ENCODE data around the gene CNOT6L. TPM values are rescaled to one million over a fixed set of nuclear protein-coding genes. Genes with fewer than 3 reads are reported as not detected.

CNOT6L gene
- total and polyA plus RNA-seq, 2 of the 13 experiments (the other 11 are each of a cell fraction or from before 2014, with no cell fraction given): 7.9 to 13.5 TPM

DNA sequence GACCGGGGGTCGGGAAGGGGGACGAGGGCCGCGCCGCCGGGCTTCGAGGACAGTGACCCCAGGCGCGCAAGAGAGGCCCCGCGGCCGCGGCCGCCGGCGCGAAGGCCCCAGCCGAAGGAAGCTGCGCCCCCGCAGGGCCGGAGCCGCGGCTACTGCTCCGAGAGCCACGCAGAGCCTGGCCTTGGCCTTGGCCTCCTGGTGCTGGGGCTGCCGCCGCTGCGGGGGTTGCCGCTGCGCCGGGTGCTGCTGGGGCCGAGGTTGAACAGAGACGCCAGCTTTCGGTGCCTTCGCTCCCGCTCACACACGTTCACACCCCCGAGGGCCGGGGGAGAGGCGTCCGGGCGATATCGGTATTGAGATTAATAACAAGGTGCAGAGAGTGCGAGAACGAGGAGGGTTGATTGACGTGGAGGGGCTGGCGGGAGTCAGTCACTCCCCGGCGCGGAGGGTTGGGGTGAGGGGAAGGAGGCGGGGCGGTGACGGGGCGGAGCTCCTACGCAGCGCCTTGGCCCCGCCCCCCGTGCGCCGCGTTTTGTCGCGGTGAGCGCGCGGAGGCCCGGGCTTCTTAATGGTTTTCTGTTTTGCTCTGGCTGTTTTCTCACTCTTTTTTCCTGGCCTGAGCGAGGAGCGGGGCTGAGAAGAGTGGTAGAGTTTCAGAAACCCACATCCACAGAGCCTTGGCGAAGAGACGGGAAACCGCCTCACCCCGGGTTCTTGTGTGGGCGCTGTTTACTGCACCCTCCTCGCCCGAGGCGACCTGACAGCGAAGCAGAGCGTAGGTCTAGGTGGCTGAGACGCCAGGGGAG is 878 bp upstream of the CNOT6L start (continued):
- TF ChIP-seq, protein P1, sequence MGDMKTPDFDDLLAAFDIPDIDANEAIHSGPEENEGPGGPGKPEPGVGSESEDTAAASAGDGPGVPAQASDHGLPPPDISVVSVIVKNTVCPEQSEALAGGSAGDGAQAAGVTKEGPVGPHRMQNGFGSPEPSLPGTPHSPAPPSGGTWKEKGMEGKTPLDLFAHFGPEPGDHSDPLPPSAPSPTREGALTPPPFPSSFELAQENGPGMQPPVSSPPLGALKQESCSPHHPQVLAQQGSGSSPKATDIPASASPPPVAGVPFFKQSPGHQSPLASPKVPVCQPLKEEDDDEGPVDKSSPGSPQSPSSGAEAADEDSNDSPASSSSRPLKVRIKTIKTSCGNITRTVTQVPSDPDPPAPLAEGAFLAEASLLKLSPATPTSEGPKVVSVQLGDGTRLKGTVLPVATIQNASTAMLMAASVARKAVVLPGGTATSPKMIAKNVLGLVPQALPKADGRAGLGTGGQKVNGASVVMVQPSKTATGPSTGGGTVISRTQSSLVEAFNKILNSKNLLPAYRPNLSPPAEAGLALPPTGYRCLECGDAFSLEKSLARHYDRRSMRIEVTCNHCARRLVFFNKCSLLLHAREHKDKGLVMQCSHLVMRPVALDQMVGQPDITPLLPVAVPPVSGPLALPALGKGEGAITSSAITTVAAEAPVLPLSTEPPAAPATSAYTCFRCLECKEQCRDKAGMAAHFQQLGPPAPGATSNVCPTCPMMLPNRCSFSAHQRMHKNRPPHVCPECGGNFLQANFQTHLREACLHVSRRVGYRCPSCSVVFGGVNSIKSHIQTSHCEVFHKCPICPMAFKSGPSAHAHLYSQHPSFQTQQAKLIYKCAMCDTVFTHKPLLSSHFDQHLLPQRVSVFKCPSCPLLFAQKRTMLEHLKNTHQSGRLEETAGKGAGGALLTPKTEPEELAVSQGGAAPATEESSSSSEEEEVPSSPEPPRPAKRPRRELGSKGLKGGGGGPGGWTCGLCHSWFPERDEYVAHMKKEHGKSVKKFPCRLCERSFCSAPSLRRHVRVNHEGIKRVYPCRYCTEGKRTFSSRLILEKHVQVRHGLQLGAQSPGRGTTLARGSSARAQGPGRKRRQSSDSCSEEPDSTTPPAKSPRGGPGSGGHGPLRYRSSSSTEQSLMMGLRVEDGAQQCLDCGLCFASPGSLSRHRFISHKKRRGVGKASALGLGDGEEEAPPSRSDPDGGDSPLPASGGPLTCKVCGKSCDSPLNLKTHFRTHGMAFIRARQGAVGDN (CRISPR knock-in tag; IDR thresholded peaks at IDR 0.05): peak; percentile 80
- TF ChIP-seq ZNF556 (CRISPR knock-in tag; IDR thresholded peaks at IDR 0.05; ENCODE audit: borderline replicate concordance) (peak; percentile 32; the same call in 1 of the 2 replicates), ZNF589 (CRISPR knock-in tag; conservative IDR thresholded peaks at IDR 0.05) (no peak), GATAD2A (CRISPR knock-in tag; IDR thresholded peaks at IDR 0.05) (peak; percentile 36; the same call in 1 of the 2 replicates), BCL6 (CRISPR knock-in tag; IDR thresholded peaks at IDR 0.05) (0 out of 2 replicates have a peak, but pooled peaks have one; percentile 13), U2AF1 (optimal IDR thresholded peaks at IDR 0.05; ENCODE audit: low read depth, low read length) (no peak), CAMTA2 (CRISPR knock-in tag; IDR thresholded peaks at IDR 0.05; ENCODE audit: borderline replicate concordance) (0 out of 2 replicates have a peak, but pooled peaks have one; percentile 65), FOXC1 (CRISPR knock-in tag; IDR thresholded peaks at IDR 0.05; ENCODE audit: borderline replicate concordance) (peak; percentile 80)
- TF ChIP-seq, protein P2, sequence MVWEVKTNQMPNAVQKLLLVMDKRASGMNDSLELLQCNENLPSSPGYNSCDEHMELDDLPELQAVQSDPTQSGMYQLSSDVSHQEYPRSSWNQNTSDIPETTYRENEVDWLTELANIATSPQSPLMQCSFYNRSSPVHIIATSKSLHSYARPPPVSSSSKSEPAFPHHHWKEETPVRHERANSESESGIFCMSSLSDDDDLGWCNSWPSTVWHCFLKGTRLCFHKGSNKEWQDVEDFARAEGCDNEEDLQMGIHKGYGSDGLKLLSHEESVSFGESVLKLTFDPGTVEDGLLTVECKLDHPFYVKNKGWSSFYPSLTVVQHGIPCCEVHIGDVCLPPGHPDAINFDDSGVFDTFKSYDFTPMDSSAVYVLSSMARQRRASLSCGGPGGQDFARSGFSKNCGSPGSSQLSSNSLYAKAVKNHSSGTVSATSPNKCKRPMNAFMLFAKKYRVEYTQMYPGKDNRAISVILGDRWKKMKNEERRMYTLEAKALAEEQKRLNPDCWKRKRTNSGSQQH (CRISPR knock-in tag; IDR thresholded peaks at IDR 0.05; ENCODE audit: low read depth): 0 out of 2 replicates have a peak, but pooled peaks have one; percentile 38
- TF ChIP-seq, protein P3, sequence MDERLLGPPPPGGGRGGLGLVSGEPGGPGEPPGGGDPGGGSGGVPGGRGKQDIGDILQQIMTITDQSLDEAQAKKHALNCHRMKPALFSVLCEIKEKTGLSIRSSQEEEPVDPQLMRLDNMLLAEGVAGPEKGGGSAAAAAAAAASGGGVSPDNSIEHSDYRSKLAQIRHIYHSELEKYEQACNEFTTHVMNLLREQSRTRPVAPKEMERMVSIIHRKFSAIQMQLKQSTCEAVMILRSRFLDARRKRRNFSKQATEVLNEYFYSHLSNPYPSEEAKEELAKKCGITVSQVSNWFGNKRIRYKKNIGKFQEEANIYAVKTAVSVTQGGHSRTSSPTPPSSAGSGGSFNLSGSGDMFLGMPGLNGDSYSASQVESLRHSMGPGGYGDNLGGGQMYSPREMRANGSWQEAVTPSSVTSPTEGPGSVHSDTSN (CRISPR knock-in tag; IDR thresholded peaks at IDR 0.05): peak; percentile 85
- TF ChIP-seq, protein P4, sequence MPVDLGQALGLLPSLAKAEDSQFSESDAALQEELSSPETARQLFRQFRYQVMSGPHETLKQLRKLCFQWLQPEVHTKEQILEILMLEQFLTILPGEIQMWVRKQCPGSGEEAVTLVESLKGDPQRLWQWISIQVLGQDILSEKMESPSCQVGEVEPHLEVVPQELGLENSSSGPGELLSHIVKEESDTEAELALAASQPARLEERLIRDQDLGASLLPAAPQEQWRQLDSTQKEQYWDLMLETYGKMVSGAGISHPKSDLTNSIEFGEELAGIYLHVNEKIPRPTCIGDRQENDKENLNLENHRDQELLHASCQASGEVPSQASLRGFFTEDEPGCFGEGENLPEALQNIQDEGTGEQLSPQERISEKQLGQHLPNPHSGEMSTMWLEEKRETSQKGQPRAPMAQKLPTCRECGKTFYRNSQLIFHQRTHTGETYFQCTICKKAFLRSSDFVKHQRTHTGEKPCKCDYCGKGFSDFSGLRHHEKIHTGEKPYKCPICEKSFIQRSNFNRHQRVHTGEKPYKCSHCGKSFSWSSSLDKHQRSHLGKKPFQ (CRISPR knock-in tag; IDR thresholded peaks at IDR 0.05; ENCODE audit: insufficient replicate concordance): peak; percentile 78
- TF ChIP-seq, protein P5, sequence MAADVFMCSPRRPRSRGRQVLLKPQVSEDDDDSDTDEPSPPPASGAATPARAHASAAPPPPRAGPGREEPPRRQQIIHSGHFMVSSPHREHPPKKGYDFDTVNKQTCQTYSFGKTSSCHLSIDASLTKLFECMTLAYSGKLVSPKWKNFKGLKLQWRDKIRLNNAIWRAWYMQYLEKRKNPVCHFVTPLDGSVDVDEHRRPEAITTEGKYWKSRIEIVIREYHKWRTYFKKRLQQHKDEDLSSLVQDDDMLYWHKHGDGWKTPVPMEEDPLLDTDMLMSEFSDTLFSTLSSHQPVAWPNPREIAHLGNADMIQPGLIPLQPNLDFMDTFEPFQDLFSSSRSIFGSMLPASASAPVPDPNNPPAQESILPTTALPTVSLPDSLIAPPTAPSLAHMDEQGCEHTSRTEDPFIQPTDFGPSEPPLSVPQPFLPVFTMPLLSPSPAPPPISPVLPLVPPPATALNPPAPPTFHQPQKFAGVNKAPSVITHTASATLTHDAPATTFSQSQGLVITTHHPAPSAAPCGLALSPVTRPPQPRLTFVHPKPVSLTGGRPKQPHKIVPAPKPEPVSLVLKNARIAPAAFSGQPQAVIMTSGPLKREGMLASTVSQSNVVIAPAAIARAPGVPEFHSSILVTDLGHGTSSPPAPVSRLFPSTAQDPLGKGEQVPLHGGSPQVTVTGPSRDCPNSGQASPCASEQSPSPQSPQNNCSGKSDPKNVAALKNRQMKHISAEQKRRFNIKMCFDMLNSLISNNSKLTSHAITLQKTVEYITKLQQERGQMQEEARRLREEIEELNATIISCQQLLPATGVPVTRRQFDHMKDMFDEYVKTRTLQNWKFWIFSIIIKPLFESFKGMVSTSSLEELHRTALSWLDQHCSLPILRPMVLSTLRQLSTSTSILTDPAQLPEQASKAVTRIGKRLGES (CRISPR knock-in tag; IDR thresholded peaks at IDR 0.05; ENCODE audit: borderline replicate concordance): 0 out of 2 replicates have a peak, but pooled peaks have one; percentile 20
